DMS79 (cell line): ENCODE data around the gene CDCA4.

ENCODE experiments used
- DNase-seq: peaks from one replicate; lab custom pipeline; 2025; lab: John Stamatoyannopoulos, UW

The CDCA4 gene

DNA sequence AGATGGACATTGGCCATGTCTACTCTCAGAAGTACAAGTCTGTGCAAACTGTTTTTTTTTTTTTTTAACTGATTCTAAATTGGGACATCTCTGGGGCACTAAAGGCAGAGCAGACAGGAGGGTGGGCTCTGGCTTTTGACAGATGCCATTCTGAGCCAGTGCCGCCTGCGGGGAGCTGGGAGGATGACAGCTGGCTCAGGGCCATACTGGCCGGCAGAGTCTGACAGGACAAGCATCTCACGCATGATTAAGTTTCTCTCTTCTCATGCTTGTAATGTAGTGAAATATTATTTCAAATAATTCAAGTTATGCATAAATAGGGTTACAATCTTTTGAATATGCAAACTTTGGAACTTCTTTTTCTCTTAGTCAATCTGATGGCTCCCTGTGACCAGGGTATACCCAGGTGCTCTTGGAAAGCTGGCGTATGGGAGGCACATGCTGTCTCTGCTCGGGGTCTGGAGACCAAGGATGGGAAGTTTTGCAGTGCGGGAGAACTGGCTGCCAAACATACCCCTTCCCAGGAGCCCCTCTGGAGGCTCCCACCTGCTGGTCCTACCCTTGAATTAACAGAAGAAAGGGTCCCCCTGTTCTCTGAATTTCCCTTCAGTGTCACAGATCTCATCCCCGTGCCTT lies 7.6 kb downstream of the CDCA4 start:
- DNase-seq = no peak

DNA sequence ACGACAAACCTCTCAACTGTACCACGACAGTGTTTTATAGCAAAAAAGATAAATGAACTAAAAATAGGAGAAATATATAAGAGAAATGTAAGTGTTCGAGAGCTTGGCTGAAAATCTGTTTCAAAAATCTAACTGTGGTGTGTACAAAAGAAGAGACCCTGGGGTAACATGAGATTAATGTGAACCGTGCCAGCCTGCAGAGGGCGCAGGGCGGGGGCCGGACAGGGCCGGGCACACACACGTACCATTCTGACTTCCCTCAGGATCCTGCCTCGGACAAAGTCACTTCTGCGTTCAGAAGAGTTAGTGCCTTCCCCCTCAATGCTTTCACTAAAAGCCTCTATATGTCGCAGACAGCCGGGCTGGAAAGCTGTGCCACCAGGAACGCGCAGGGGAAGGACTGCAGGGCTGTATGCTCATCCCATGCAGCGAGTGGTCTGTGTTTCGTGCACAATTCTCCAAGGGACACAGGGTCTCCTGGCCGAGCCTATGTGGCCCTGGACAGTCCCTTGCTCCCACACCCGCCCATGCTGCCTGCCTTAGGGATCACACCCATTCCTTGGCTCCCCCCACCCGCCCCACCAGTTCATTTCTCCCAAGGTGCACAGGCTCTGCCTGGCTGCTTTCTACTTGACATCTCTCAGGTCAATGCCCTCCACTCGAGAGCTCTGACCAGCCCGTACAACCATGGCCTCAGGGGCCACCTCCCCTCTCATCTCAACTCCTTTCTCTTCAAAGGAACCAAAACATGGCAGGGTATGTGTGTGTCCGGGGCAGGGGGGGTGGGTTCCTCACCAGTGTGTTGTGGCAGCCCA lies 8.5 kb downstream of the CDCA4 start:
- no peak for DNase-seq

DNA sequence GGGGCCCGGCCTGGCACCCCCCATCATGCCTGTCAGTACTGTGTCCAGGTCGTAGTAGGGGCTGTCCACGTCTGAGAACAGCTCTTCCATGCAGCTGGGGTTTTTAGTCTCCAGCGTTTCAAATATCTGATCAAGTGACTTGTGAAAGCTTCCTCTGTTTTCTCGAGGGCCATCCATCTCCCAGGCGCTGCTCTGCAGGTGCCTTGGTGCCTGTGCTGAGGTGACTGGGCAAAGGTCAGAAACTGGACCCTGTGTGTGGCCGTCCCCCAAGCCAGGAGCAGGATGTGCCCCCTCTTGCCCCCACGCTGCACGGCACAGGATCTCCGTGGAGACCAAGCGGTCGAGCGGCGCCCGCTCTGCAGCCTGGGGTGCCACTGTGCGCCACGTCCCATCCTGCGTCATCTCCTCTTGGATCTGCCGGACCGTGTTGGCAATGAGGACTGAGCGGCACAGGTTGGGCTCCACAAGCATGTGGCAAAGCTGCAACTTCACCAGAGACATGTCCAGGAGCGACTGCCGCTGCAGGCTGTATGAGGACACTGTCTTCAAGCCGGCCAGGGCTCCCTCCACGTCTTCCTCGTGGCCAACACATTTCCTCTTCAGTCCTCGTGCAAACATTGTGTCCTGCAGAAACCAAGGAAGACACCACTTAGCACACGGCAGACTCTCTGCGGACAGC lies 9.4 kb downstream of the CDCA4 start:
- DNase-seq = no peak

DNA sequence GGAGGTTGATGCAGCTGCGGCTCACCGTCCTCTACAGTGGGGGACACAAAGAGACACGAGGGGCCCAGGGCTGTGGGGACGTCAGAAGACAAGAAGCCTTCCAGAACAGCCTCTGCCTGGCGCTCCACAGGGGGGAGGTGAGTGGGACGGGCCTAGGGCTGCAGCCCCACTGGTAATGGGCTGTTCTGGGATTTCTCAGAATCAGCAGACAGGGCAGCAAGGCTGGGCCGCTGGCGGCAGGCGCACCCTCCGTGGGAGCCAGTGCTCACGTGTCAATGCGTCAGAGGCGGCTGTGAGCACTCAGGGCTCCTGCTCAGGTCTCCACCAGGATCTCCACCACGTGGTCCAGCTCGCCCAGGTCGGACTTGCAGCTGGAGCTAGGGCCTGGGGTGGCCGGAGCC lies 10.0 kb downstream of the CDCA4 start:
- DNase-seq = no peak

DNA sequence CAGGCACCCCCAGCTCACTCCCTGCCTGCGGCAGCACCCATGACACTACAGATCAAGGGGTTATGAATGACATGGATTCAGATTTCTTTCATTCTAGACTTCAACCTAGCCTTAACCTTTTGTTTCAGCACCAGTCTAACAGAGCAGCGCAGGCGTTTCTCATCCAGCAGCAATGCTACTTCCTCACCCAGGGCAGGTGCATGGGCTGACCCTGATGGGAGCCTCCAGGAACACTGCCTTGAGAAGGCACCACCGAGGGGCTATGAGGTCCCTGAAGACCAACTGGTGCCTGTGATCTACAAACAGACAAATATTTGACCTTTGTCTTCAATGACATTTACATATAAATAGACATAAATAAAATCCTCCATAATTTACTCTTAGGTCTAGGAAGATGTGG lies 10.8 kb downstream of the CDCA4 start:
- no peak for DNase-seq

DNA sequence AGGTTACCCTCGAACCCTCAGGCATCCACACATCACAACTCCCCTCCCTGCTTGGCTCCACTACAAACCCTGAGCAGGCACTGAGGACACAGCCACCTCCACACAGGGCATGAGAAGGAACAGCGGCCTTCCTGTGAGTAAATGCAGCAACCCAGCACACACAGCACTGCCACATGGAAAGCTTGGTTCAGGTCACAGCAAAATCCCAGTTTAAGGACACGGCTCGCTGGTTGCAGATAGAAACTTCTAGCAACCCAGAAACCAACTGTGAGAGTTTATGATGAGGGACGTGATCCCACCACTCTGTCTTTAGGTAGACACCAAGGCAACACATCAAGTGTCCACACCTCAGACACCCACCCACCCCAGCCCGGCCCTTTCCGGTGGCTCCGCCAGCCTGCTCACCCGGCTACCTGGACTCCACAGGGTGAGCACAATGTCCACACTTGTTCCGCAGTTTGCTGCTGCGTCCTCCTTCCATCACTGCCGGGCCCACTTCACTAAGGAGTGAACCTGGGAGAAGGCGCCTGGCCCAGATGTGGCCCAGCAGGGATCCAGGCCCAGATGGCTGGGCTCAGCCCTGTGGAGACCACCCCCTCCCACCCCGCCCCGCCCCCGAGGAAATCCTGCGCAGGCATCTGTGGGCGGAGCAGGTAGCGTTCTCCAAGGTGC lies 13.2 kb downstream of the CDCA4 start:
- DNase-seq = no peak

DNA sequence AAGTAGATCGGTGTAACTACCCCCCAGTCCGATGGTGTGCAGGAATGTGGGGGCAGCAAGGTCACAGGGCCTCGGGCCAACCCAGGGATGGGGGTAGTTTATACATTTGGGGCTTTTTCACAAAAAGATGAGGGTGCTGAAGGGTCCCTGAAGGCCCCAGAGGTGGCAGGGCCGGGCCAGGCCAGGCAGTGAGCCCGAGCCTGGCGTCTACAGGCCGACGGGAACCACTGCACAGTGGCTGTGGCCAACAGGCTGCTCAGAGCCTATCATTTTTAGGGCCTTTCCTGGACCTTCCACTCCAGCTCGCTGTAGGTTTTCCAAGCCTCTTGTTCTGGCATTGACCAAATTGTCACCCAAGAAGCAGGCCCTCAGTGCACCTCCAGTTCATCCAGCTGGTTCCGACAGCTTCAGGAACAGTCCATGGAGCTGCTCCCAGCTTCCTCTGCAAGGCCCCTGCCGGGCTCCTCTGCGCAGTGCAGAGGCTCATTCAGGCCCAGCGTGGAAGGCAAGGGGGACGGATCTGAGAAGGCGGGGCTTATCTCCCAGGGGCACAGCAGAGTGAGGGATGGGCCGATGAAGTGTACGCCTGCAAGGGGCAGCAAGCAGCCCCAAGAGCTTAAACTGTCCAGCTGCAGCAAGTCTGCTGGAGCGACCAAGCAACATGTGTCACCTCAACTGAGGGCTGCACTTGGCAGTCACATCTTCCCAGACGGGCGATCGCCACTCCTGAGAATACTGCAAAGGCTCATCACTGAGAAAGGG lies 13.9 kb downstream of the CDCA4 start:
- DNase-seq = no peak

DNA sequence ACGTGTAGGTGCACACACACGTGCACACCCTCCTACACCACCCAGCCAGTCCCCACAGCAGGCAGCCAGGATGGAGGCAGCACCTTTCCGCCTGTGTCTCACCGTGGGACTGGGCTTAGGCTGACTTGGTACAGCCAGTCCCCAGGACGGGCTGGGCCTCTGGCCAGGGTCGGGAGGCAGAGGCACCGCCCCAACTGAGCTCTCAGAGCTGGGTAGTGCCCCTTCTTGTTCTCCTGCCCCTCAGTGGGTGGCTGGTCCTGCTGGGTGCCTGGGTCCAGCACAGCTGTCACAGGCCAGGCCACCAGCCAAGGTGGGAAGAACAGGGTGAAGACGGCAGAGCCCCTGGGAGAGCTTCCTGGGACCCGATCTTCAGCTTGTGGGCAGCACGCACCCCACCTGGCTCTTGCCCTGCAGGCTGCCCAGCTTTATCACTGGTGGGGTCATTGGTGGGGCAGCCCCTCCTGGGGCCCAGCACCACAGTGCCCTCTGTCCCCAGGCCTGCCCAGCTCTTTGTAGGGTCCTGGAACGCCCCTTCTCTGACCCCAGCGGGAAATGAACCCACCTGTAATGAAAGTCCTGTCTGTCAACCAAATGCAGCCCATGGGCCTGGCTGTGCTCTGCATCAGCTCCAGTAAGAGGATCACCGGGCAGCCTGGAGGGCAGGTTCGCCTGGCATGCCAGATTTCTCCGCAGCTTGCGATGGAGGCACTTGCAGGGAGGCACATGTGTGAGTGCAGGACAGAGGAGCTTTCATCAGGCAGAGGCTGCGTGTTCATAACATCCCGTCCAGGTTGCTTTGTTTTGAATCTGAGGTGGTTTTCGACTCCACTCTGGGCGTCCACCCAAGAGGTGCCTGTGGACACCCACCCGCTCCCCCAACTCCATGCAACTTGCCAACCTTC lies 14.7 kb downstream of the CDCA4 start:
- DNase-seq = no peak

DNA sequence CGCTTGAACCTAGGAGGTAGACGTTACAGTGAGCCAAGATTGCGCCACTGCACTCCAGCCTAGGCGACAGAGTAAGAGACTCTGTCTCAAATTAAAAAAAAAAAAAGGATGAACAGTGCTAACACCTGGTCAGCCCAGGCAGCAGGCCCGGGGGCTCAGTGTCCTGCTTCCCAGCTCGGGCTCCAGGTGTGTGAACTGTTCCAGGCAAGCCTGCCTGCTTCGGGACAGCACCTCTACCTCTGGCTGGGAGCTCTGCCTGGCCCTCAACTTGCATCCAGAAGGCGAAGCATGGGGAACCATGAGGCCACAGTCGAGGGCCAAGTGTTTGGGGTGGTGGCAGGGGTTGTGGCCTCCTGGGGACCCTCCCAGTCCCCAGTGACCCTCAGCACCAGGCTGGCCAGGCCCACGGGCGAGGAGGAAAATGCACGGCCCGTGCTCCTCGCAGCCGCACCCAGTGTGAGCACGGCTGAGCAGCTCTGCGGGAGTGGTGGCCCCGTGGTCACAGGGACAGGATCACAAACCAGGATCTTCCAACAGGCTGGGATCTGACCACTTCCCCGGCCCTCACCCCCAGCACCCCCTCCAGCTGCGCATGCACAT lies 15.5 kb downstream of the CDCA4 start:
- DNase-seq = no peak

DNA sequence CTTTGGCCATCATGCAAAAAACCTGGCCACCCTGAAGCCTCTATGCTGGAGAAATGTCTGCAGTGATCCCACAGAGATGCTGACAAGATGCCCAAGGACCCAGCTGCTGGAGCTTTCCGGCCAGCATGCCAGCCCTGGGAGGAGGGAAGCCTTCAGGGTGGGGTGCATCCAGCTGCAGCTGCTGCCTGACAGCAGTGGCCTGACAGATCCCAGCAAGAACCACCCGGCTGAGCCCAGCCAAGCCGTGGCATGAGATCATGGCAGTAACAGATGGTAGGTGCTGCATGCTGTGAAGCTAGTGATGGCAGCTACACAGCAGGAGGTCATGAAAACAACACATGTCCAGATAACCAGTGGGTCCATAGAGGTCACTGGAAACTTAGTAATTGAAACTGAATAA lies 21.5 kb downstream of the CDCA4 start:
- no peak for DNase-seq

DNA sequence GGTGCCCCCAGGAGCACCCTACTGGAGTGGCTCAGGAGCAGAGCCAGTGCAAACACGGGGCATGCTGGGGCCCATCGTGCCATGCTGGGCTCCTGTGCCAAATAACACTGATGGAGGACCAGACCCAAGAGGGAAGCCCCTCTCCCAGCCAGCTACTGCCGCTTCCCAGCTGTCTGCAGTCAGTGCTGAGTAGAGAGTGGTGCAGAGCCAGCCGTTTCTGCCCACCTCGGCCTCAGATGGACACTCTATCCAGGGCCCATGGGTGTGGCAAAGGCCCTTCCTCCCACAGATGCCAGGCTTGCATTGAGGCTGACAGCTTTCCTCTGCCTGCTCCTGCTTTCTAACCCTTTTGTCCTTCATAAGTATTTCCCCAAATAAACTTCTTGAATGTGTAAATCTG lies 22.1 kb downstream of the CDCA4 start:
- peak; percentile 91 for DNase-seq

DNA sequence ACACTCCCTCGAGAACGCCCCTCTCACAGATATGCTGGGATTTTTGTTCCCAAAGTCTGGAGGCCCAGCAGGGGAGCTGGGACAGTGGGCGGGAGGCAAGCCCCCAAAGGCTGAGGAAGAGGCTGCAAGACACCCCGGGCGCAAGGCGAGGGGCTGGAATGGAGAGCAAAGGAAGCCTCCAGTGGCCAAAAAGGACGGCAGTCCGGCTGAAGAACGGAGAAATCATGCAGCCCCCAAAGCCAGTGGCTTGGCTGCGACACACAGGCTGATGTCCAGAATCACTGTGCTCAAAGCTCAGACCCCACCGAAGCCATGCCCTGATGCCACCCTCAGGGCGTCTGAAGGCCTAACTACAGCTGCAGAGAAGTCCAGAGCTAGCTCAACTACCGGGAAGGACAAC lies 24.4 kb downstream of the CDCA4 start:
- DNase-seq = no peak

DNA sequence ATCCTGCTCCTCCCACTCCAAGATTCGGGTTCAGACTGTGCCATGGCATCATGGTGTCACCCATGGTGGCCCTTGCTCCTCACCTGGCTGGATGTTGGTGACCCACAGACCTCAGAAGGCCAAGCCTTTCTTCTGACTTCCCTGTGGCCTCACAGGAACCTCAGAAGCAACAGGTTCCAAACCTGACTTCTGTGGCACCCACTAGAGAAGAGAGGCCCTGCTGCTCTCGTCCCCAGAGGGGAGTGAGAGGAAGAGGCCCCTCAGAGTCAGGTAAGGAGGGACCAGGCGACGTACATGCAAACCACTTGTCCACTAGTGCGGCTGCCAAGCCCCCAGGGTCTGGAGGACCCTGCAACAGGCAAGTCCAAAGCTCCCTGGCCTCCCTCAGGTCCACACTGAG lies 24.9 kb downstream of the CDCA4 start:
- DNase-seq = no peak

DNA sequence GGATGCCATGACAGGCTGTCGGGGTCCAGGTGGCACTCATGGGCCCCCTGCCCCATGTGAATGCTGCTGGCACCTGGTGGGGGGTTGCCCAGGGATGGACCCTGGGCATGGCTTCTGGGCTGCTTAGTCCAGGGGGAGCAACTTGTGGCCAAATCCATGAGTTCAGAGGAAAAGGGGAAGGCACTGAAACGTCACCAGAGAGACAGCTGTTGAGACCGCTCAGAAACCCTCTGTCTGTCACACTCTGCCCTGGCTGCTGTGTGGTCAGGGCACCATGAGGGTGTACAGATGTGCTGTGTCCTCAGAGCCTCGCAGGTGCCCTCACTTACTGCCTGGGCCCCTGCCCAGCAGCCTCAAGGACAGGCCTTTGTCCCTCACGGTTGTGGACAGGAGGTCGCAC lies 25.9 kb downstream of the CDCA4 start:
- no peak for DNase-seq

DNA sequence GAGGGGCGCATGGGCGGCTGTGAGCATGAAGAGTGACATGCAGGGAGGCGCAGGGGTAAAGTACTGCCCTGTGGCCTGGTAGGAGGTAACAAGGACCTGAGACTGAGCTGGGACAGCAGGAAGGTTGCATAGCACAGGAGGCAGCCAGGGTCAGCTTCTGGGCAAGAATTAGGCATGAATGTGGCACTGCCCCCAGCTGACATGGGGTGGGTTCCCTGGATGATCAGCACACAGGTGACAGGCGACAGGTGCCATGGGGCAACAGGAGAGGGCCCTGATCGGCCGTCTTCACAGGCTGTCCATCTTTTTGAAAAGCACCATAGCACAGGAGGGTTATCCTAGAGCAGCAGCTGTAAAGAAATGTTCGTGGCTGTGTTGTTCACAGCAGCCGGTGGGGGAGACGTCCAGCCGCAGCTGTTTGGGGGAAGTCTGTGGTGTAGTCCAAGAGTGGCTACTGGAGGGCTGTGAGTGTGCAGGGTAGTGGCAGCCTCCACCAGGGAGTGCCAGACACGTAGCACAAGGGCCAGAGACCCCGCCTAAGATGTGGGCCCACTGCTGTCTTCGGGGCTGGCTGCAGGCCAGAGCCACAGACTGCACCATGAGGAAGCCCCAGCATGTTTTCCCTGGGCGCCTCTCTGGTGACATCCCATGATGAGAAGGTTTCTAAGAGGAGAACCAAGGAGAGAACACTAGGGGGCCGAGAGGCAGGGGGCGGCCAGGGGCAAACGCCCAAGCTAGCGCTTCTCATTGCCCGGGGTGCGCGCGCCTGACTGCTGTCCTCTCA lies 26.9 kb downstream of the CDCA4 start:
- DNase-seq = no peak

DNA sequence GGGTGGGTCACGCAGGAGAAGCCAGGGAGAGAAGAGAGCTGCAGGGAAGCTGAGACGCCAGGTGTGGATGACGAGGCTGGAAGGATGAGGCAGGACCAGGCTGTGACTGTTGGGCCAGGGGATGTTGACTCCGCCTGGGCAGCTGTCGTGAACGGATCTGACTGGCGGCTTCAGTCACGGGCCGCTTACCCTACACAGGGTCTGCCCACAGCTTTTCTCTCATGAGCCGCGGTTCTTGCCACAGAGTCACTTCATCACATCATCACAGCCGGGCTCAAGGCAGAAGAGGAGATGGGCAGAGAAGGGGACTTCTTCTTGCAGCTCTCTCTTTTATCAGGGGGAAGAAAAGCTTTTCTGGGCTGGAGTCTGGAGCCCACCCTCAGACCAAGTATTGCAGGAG lies 27.6 kb downstream of the CDCA4 start:
- no peak for DNase-seq

DNA sequence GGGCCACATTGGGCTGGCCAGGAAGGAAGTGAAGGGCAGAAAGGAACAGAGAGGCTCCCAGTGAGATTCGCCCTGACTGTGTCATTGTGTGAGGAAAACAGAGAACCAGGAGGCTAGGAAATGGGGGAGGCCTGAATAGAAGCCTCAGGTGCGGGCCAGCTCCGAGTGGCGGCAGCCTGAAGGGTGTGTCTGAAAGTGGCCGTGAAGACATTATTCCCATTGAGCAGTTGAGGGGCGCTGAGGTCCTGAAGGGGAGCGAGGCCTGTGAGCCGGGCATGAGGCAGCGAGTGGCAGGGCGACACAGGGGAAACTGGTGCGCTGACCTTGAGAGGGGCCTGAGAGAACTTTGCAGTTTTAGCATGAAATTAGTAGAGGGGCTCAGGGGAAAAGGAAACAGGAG lies 28.4 kb downstream of the CDCA4 start:
- DNase-seq = no peak

DNA sequence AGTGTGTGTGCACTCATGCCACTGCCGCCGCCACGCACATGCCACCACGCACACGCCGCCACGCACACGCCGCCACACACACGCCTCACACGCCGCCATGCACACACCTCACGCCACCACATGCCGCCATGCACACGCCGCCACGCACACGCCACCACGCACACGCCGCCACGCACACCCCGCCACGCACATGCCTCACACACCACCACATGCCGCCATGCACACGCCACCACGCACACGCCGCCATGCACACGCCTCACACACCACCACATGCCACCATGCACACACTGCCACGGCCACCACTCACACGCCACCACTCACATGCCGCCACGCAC lies 29.0 kb downstream of the CDCA4 start:
- DNase-seq = no peak

DNA sequence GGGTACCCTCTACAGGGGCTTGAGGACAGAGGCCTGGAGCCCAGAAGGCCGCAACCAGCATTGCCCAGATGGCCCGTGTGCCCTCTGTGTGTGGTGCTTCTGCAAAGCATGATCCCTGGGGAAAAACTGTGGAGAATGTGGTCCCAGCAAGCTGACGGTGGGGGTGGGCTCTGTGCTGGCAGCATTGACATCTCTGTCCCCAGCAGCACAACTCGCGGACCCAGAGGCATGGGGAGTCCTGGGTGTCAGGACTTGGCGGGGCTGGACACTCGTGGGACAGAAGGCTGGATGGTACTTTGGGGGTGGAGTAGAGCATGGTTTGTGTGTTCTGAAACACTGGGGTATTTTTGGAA lies 31.0 kb downstream of the CDCA4 start:
- no peak for DNase-seq
